ENCODE results near the gene NUAK2. TPM values are rescaled to one million over a fixed set of nuclear protein-coding genes. Genes with fewer than 3 reads are reported as not detected.
A peak's percentile ranks its signal among the peaks of the same experiment; 100 is the strongest.

NUAK2 gene
- total and polyA plus RNA-seq, 4 donors, result 1.3 to 2.4 (median 2.1) TPM

GRCh38 chr1:205294934-205295333 lies 26.6 kb downstream of the NUAK2 start:
- Histone ChIP-seq H3K4me3 (ENCODE audit: low read depth in 1 of 3, low read length in 3 of 3) (no peak overlapping the region), H3K27ac (ENCODE audit: low read depth in 1 of 2, low read length in 2 of 2) (peak overlapping the region; percentile 52 to 56), H3K9ac (ENCODE audit: low read depth in 1 of 2, low read length in 2 of 2) (no peak overlapping the region), H3K4me1 (ENCODE audit: control insufficient read depth in 4 of 4, insufficient read depth in 4 of 4, low read length in 3 of 4) (peaks cover 12 to 17% (median 14%) of the 10 kb centered on the region in 4 donors), H3K9me3 (ENCODE audit: control insufficient read depth in 4 of 4, low read length in 3 of 4) (no peaks in the 10 kb centered on the region), H3K27me3 (ENCODE audit: control insufficient read depth in 4 of 4, insufficient read depth in 4 of 4, low read length in 3 of 4) (no peaks in the 10 kb centered on the region), H3K36me3 (ENCODE audit: control insufficient read depth in 4 of 4, insufficient read depth in 3 of 4, low read depth in 1 of 4, low read length in 3 of 4) (no peaks in the 10 kb centered on the region)
- WGBS, result 86% methylated on average over 5 of the region's 5 CpGs
- no peak for TF ChIP-seq CTCF (IDR thresholded peaks at IDR 0.05; ENCODE audit: low read depth, low read length, missing input control)
- TF ChIP-seq NR2F2 (IDR thresholded peaks at IDR 0.05), result no peak
- TF ChIP-seq TAF1 (conservative IDR thresholded peaks at IDR 0.05), result no peak
- no peak for TF ChIP-seq FOXA2 (IDR thresholded peaks at IDR 0.05)
- TF ChIP-seq YY1 (IDR thresholded peaks at IDR 0.05), result no peak
- no peak for TF ChIP-seq FOXA1 (IDR thresholded peaks at IDR 0.05)
- TF ChIP-seq REST (IDR thresholded peaks at IDR 0.05), result no peak
- no peak for TF ChIP-seq SP1 (IDR thresholded peaks at IDR 0.05)
- no peak for TF ChIP-seq MAX (IDR thresholded peaks at IDR 0.05)
- no peak for TF ChIP-seq RAD21 (IDR thresholded peaks at IDR 0.05)
- TF ChIP-seq EGR1 (IDR thresholded peaks at IDR 0.05; ENCODE audit: low read depth in 2 of 2), result no peak
- TF ChIP-seq JUND (IDR thresholded peaks at IDR 0.05), result no peak
- no peak for TF ChIP-seq RXRA (IDR thresholded peaks at IDR 0.05)
- TF ChIP-seq ZBTB33 (IDR thresholded peaks at IDR 0.05), result no peak
- no peak for TF ChIP-seq GABPA (IDR thresholded peaks at IDR 0.05 in 1 of 2, conservative IDR thresholded peaks at IDR 0.05 in 1 of 2)
- TF ChIP-seq ATF3 (IDR thresholded peaks at IDR 0.05), result no peak
- DNase-seq (ENCODE audit: low spot score), result no peak
